ENCODE results near the gene PLA2G6. TPM values are rescaled to one million over a fixed set of nuclear protein-coding genes. Genes with fewer than 3 reads are reported as not detected.

PLA2G6 gene
- total RNA-seq, 1 donor from 2014 or later = 52.4 TPM

DNA sequence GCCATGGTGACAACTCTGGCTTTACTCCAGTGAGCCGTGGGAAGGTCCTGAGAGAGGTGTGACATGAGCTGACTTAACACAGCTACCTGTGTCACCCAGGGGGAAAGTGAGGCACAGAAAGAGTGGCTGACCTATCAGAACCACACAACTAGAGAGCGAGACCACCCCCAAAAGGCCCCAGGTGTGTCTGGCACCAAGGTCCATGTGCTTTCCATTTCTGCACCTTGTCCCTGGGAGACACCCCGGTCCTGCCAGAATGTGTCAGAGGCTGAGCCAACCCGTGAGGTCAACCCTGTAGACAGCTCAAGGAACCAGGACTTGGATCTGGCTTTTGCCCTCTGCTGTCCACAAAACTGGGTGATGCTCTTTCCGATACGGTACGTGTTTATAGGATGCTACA, 29.9 kb upstream of the PLA2G6 start:
- ATAC-seq (no peak), DNase-seq (no peak)
- peaks cover 6% of the 10 kb centered on the region for H3K36me3 ChIP-seq
- intact Hi-C loops (cut with DNase I) = no loop called here
- TF ChIP-seq, protein P1, sequence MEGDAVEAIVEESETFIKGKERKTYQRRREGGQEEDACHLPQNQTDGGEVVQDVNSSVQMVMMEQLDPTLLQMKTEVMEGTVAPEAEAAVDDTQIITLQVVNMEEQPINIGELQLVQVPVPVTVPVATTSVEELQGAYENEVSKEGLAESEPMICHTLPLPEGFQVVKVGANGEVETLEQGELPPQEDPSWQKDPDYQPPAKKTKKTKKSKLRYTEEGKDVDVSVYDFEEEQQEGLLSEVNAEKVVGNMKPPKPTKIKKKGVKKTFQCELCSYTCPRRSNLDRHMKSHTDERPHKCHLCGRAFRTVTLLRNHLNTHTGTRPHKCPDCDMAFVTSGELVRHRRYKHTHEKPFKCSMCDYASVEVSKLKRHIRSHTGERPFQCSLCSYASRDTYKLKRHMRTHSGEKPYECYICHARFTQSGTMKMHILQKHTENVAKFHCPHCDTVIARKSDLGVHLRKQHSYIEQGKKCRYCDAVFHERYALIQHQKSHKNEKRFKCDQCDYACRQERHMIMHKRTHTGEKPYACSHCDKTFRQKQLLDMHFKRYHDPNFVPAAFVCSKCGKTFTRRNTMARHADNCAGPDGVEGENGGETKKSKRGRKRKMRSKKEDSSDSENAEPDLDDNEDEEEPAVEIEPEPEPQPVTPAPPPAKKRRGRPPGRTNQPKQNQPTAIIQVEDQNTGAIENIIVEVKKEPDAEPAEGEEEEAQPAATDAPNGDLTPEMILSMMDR (IDR thresholded peaks at IDR 0.05) = no peak
- no peaks in the 10 kb centered on the region for H3K9me3 ChIP-seq
- no peak overlapping the region for H3K27ac ChIP-seq
- no peaks in the 10 kb centered on the region for H3K27me3 ChIP-seq
- H3K4me3 ChIP-seq = no peak overlapping the region
- H3K4me1 ChIP-seq = peaks cover 20% of the 10 kb centered on the region

DNA sequence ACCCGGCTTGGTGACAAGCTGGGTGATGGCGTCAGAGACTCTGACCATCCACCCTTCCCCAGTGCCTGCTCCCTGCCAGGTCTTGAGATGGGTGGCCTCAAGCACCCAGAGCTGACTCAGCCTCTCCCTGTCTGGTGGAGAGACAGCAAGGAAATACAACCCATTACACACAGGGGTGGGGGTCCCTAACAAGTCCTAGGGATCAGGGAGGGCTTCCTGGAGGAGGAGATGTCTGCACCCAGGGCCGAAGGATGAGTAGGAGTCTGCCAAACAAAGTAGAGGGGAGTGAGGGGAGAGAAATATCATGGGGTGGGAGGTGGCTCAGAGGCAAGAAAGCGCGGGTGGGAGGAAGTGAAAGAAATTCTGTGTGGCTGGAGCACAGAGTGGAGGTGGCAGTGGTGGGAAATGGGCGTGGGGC, 26.9 kb upstream of the PLA2G6 start:
- H3K27ac ChIP-seq = no peak overlapping the region

DNA sequence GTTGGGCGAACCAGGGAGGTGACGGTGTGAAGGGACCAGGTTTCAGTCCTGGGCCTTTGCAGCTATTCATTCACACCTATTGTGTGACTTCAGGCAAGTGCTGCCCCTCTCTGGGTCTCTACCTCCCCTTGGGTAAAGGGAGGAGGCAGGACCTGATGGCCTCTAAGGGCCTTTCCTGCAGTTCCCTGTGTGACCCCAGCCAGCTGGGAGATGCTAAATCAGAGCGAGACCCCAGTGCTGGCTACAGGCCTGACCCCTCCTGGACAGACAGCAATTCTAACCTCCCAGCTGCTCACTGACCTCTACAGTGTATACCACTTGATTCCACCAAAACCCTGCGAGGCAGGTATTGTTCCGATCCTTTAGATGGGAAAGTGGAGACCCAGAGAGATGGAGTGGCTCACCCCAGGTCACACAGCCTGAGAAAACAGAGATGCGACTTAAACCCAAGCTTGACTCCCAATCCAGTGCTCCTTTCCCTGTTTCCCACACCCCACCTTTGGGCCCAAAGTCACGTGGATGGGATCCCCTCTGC, 26.3 kb upstream of the PLA2G6 start:
- TF ChIP-seq, protein P1 (IDR thresholded peaks at IDR 0.05) = no peak
- DNase-seq (no peak), ATAC-seq (no peak)
- no peak overlapping the region for H3K4me3 ChIP-seq
- H3K4me1 ChIP-seq = peaks cover 36% of the 10 kb centered on the region
- no peaks in the 10 kb centered on the region for H3K27me3 ChIP-seq
- H3K9me3 ChIP-seq = no peaks in the 10 kb centered on the region
- intact Hi-C loops (cut with DNase I) = no loop called here
- no peaks in the 10 kb centered on the region for H3K36me3 ChIP-seq
- H3K27ac ChIP-seq = peak overlapping the region; percentile 17

More for the DNA sequence above, 26.9 kb upstream of the PLA2G6 start:
- DNase-seq (no peak), ATAC-seq (peak; percentile 14)
- H3K4me1 ChIP-seq = peaks cover 34% of the 10 kb centered on the region
- H3K36me3 ChIP-seq = no peaks in the 10 kb centered on the region
- TF ChIP-seq, protein P1 (IDR thresholded peaks at IDR 0.05) = no peak
- H3K4me3 ChIP-seq = no peak overlapping the region
- intact Hi-C loops (cut with DNase I) = no loop called here
- no peaks in the 10 kb centered on the region for H3K27me3 ChIP-seq
- H3K9me3 ChIP-seq = no peaks in the 10 kb centered on the region

DNA sequence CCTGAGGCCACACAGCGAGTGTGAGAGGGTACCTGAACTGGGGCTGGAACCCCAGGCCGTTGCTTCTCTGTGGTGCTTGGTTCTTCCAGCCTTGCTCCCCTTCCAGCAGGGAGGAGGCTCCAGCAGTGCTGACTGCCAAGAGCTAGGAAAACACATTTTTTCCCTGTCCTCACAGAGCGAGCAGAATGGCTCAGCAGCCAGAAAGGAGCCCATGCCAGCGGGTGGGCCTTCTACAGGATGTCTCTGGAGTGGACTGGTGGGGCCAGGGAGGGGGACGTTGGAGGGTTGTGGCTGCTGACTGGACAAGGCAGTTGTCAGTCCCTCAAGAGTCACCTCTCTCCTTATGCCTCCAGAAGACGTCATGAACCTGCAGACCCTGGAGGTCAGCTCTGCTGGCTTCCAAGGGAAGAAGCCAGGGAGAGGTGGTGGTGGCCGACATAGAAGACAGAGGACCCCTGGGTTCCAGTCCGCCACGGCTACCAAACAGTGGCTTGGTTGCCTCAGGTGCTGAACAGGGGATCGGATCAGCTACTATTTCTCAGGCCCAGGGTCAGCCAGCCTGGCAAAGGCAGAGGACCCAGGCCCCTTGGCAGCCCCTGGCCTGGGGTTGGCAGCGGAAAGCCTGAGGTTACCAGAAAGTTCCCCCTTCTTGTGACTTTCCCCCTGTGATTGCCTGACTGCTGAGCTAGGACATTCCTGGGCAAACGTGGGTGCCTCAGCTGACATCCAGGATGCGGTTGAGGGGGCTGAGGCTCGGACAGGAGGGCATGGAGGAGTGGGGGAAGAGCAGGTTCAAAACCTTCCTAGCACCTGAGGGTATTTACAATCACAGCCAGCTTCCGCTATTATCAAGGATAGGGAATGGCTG, 23.9 kb upstream of the PLA2G6 start:
- H3K27me3 ChIP-seq = no peaks in the 10 kb centered on the region
- H3K9me3 ChIP-seq = no peaks in the 10 kb centered on the region
- H3K27ac ChIP-seq = peak overlapping the region; percentile 98
- H3K36me3 ChIP-seq = no peaks in the 10 kb centered on the region
- no peak for DNase-seq
- TF ChIP-seq, protein P1 (IDR thresholded peaks at IDR 0.05) = no peak
- peaks cover 36% of the 10 kb centered on the region for H3K4me1 ChIP-seq
- intact Hi-C loops (cut with DNase I) = no loop called here
- H3K4me3 ChIP-seq = no peak overlapping the region
- ATAC-seq = no peak

DNA sequence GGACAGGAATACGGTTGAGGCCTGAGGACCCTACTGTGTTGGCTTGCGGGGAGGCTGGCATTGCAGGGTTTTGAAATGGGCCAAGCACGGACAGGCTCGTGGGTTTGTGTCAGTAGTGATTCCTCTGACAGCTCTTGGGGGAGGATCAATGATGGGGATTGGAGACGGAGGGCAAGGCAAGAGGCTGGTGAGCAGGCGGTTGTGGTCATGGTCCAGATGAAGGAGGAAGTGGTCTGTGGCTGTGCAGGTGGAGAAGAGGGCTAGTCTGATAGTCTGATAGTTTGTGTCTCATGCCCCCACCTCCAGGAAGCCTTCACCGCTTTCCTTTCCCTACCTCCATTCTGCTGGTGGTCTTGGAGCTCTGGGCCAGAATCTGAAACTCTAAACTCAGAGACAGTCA, 23.2 kb upstream of the PLA2G6 start:
- peak overlapping the region; percentile 98 for H3K27ac ChIP-seq
- TF ChIP-seq, protein P1 (IDR thresholded peaks at IDR 0.05) = no peak
- no peak for ATAC-seq
- no peak overlapping the region for H3K4me3 ChIP-seq
- no peaks in the 10 kb centered on the region for H3K27me3 ChIP-seq
- no peaks in the 10 kb centered on the region for H3K36me3 ChIP-seq
- intact Hi-C loops (cut with DNase I) = no loop called here
- H3K9me3 ChIP-seq = no peaks in the 10 kb centered on the region
- no peak for DNase-seq
- H3K4me1 ChIP-seq = peaks cover 36% of the 10 kb centered on the region

All from upper lobe of right lung (tissue), 1 donor.